GM21526 (cell line): ENCODE results near the gene RPL23.
A peak's percentile ranks its signal among the peaks of the same experiment; 100 is the strongest.

ENCODE experiments used
- ATAC-seq: cut with Tn5 transposase; IDR thresholded peaks from one replicate; pipeline ENCODE4 v1.9.1; 2021; ENCODE audit warnings: moderate library complexity; ENCODE audit not compliant: unreplicated experiment, low FRiP score

The RPL23 gene

DNA sequence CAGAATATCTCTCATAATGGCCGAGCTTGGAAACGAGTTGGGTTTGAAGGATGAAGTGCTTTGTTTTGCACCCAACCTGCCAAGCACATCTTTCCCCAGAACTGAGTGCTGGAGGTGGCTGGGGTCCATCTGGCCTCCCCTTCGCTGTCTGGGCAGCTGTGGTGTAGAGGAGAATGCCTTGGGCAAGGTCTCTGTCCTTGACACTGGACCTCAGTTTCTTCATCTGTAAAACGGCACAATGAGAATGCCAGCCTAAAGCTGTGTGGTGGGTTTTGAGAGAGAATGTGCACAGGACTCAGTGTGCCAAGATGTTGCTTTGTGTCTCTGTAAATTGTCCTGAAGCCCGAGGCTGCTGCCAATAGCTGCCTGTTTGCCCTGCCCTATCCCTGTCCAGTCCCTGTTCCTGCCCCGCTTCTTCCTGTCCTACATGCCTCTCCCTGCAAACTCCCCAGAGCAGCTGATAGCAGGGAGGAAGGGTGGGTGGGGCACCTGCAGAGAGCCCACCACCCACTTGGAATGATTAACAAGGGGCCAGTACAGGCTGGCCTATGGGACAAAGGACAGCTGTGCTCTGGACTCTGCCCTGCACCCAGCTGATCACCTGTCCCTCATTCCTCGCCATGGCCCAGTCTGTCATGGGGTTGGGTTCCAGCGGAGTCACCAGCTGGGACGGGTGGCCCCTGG, 31.7 kb upstream of the RPL23 start:
- ATAC-seq: no peak

GRCh38 chr17:38883592-38884526, 30.3 kb upstream of the RPL23 start:
- no peak for ATAC-seq

DNA sequence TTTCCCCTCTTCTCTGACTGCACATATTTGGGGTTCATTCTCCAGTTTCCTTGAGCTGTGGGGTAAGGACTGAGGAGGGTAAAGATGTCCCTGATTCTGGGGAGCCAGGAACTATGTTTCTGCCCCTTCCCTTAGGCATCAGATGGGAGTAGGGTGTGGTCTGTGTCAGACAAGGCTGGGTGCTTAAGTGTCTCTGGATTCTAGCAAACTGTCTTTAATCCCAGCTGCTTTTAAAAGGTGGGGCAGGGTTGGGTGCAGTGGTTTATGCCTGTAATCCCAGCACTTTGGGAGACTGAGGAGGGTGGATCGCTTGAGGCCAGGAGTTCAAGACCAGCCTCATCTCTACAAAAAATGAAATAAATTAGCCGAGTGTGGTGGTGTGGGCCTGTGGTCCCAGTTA, 29.3 kb upstream of the RPL23 start:
- ATAC-seq: no peak

GRCh38 chr17:38881600-38882191, 28.2 kb upstream of the RPL23 start:
- ATAC-seq: no peak

- no peak for ATAC-seq
Measured at GRCh38 chr17:38879878-38880665, 26.6 kb upstream of the RPL23 start.

DNA sequence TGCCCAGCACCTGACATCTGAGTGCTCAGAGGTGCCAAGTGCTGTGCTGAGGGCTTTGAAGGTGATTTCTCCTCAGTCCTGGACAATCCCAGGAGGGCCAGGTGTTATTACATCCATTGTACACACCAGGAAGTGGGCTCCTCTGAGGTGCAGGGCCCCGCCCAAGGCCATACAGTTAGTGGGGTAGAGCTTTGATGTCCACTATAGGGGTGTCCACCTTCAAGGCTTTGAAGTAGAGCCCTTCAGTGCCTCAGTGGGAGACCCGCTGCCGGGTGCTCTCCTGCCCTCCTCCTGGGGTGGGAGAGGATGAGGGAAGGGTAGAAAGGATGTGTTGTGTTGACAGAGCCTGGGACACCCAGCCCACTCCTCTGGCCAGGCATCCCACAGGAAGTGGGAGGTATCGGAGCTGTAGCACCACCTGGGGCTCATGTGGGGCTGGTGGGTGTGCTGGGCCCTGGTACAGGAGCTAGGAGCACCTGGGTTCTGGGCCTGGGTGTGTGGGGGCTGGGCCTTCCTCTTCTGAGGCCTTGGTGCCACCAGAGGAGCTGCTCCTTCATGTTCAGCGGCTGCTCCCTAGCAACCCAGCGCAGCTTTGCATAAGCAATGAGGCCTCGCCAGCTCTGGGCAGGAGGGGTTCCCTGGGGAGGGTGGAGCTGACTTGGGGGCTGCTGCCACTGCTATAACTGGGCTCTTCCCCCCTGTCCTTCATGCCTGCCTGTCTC, 23.8 kb upstream of the RPL23 start:
- ATAC-seq: no peak

GRCh38 chr17:38875477-38876075, 22.1 kb upstream of the RPL23 start:
- no peak for ATAC-seq

GRCh38 chr17:38874505-38875400, 21.2 kb upstream of the RPL23 start:
- no peak for ATAC-seq

DNA sequence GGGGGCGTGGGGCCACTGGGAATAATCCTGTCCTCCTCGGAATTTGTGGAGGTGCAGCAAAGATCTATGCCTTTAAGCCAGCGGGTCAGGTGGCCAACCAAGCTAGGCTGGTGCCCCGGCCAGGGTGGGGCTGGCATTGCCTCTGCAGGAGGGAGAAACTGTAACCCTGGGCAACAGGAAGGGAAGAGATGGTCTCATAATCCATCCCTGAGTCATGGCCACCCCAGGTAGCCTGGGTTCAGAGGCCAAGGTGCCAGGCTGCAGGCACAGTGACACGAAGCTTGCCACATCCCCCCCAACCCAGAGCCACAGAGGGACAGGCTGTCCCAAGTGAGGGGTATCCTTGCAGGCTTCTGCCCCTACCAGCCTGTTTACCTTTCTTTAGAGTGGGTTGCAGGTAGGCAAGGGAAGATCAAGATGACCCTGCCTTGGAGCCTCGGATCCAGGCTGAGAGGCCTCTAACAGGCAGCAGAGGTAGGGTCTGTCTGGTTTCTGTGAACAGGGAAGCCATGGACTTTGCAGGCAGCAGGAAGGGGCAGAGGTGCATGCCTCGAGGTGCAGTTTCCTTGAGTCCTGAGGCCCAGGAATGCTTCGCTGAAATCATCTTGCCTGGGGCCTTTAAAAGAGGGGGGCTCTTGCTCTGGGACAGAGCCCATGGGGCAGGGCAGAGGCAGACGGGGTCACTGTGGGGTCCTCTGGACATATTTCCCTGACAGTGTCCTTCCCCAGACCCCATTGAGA, 20.3 kb upstream of the RPL23 start:
- ATAC-seq: no peak

GRCh38 chr17:38872671-38873385, 19.3 kb upstream of the RPL23 start:
- ATAC-seq: no peak

DNA sequence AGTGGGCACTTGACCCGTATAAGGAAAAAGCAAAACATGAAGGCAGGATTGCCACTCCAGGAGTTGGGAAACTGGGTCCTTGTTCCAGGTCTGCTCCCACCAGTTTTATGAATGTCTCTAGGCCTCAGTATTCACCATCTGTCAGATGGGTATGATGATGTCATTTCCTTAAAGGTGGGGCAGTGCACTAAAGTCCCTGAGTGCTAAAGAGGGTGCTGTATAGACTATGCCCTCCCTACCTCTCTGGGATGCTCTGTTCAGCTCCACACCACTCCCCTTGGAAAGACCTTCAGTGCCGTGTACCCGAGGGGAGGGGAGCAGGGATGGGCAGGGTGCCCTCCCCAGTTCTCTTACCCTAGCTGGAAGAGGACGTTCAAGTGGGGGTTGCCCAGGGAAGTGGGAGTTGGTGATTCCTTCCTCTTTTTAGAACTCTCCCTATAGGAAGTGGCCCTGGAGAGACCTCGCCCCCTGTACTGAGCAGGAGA, 18.5 kb upstream of the RPL23 start:
- ATAC-seq: no peak

DNA sequence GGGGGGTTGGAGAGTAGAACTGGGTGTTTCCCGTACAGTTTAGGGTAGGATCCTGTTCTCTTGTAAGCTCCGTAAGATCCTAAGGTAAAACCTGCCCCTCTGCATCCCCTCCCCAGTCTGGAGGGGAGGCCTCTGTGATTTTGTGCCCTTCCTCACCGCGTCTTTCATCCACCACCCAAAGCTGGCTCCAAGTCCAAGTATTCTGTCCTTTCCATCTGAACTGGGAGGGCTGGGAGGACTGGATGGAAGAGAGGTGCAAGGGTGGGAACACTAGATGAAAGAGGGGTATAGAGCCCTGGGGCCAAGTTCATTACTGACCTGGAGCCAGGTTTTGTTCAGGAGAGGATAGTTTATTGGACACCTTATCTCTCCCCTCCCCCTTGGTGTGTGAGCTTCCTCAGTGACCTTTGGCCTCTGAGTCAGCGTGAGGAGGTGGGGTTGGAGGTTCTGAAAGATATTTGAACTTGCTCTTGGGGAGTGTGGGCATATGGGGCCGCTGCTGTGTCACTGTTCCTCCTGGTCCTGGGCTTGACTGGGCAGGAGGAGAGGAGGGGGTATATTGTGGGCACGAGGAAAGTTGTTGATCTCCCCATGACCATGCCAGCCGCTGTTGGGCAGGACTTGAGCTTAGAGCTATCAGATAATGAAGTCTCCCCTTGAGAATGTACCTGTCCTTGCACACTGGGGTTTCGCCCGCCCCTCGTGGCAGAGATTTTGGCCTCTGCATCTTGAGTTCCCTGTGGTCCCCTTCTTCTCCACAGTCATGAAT, 17.9 kb upstream of the RPL23 start:
- no peak for ATAC-seq

DNA sequence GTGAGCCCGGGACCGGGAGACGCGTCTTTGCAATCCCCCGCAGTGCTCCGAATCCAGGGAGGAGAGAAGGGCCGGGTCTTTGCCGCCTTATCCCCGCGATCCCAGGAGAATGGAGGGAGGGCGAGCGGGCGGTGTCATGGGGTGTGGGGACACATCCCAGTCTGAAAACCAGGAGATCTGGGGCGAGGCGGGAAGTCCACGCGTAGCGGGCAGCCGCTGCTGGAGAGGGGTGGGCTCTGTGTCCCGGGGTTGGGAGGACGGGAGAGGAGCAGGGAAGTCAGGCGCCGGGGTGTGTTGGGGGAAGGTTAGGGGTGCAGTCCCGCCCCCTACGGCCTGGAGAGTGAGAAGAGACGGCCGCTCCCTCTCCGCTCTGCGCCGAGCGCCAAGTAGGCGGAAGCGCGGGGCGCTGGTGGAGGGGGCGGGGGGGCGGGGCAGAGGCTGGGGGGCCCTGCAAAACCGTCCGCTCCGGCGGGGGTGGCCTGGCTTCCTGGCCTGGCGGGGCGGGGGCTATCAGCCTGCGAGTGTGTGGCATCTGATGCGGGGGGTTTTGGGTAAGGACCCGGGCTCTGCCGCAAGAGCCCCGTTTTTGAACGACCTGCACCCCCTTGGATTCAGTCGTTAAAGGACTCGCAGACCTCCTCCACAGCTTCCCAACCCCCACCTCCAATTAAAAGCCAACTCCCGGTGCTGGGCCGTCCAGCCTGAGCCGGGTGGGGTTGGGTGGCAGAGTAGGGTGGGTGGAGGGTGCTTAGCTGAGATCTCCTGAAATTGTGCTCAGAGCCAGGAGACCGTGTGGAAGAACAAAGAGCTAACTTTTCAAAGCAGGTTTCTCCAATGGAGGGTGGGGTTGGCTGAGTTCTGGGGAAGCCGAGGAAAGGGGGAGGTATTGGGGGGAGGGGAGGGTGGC, 17.0 kb upstream of the RPL23 start:
- no peak for ATAC-seq

GRCh38 chr17:38869526-38870258, 16.2 kb upstream of the RPL23 start, which contains the start of gene LASP1:
LASP1 (plus strand) TSS chr17:38870058; CDS start chr17:38870190, 132 bp downstream.
- peak; percentile 36 for ATAC-seq
